HCT116 (cell line): ENCODE data around the gene RASSF7. TPM values are rescaled to one million over a fixed set of nuclear protein-coding genes. Genes with fewer than 3 reads are reported as not detected.

Experiments used
- ATAC-seq: fragments of 200-7000 bp; cut with Tn5 transposase; 2 replicates; pipeline ENCODE4 v1.9.1; 2020; ENCODE audit warnings: mild to moderate bottlenecking, moderate library complexity
- BruUV-seq: library from RNA; stranded (reverse); fragments of 400-500 nt; replicated peaks from 2 replicates; lab custom pipeline; 2021; lab: Mats Ljungman, UMichigan
- CTCF ChIA-PET: fragments of 300-600 bp; sonication (Branson Sonifier 250); formaldehyde crosslinking; loops from one replicate; lab custom pipeline; 2021; ENCODE audit warnings: antibody characterized with exemption; lab: Charles Lee
- POLR2A ChIA-PET: fragments of 300-600, 350-600 bp; sonication (Branson Sonifier 250); formaldehyde crosslinking; loops from one replicate; lab custom pipeline; 2021; ENCODE audit warnings: antibody characterized with exemption; lab: Charles Lee
- RAD21 ChIA-PET, 2 experiments: fragments of 300-600 bp; sonication (Branson Sonifier 250); formaldehyde crosslinking; loops; one replicate each; lab custom pipeline; 2023; ENCODE audit warnings: low total read pairs in 2 of 2; ENCODE audit not compliant: uncharacterized antibody in 2 of 2, unreplicated experiment in 2 of 2, low non-redundant PET in 1 of 2; lab: Charles Lee
- DNase-seq: peaks from one replicate; pipeline ENCODE4 v3.0.0-alpha.2; 2010; ENCODE audit warnings: low read depth, low spot score
- H2AFZ ChIP-seq: fragments of 200-600 bp; shearing (Covaris generic), sonication (generic); 2 replicates; pipeline ENCODE4 v1.6.1; 2017; ENCODE audit warnings: low read depth, mixed run types, mixed read lengths, antibody characterized with exemption, low read length; ENCODE audit not compliant: poor library complexity, severe bottlenecking
- H3K27ac ChIP-seq: 2 replicates; pipeline ENCODE4 v1.5.1; 2012; ENCODE audit warnings: low read depth, low read length
- H3K27me3 ChIP-seq: fragments of 200-600 bp; sonication (generic); 2 replicates; pipeline ENCODE4 v1.6.1; 2016; ENCODE audit warnings: mixed run types, low read length, mixed read lengths; ENCODE audit not compliant: insufficient read depth
- H3K36me3 ChIP-seq, 2 experiments: fragments of 200-500 bp in 1 of 2; fragments of 200-600 bp in 1 of 2; sonication (Bioruptor generic) in 1 of 2; sonication (generic) in 1 of 2; 2 replicates each; pipeline versions ENCODE4 v1.5.1 to v1.6.1; 2014 to 2016; ENCODE audit warnings: low read length in 2 of 2, inconsistent platforms in 1 of 2, mixed read lengths in 1 of 2, mixed run types in 1 of 2; ENCODE audit not compliant: insufficient read depth in 2 of 2, control insufficient read depth in 1 of 2
- H3K4me1 ChIP-seq, 2 experiments: fragments of 200-600 bp in 1 of 2; sonication (generic) in 1 of 2; 2 replicates each; pipeline versions ENCODE4 v1.5.1 to v1.6.1; 2012 to 2017; ENCODE audit warnings: low read length in 2 of 2, inconsistent platforms in 1 of 2, mild to moderate bottlenecking in 1 of 2, mixed read lengths in 1 of 2, mixed run types in 1 of 2, moderate library complexity in 1 of 2; ENCODE audit not compliant: insufficient read depth in 2 of 2, control insufficient read depth in 1 of 2
- H3K4me2 ChIP-seq: fragments of 200-600 bp; sonication (generic); 2 replicates; pipeline ENCODE4 v1.6.1; 2017; ENCODE audit warnings: mixed run types, low read length, mixed read lengths
- H3K4me3 ChIP-seq, 2 experiments: fragments of 200-600 bp in 1 of 2; sonication (generic) in 1 of 2; replicated peaks in 1 of 2; 2 replicates each; pipeline ENCODE4 v1.5.1; 2011 to 2016; ENCODE audit warnings: low read length in 2 of 2, control low read depth in 1 of 2, low read depth in 1 of 2, mild to moderate bottlenecking in 1 of 2, mixed read lengths in 1 of 2, mixed run types in 1 of 2
- H3K79me2 ChIP-seq: fragments of 200-600 bp; sonication (generic); 2 replicates; pipeline ENCODE4 v1.6.1; 2017; ENCODE audit warnings: mild to moderate bottlenecking, mixed run types, low read length, moderate library complexity, mixed read lengths; ENCODE audit not compliant: insufficient read depth
- H3K9ac ChIP-seq: fragments of 200-600 bp; sonication (generic); 2 replicates; pipeline ENCODE4 v1.6.1; 2016; ENCODE audit warnings: low read length, mixed read lengths
- H3K9me2 ChIP-seq: fragments of 200-600 bp; sonication (generic), shearing (Covaris generic); 2 replicates; pipeline ENCODE4 v1.6.1; 2017; ENCODE audit warnings: mixed run types, mild to moderate bottlenecking, moderate library complexity; ENCODE audit not compliant: insufficient read depth
- H3K9me3 ChIP-seq, 2 experiments: fragments of 200-500 bp in 1 of 2; fragments of 200-600 bp in 1 of 2; sonication (Bioruptor generic) in 1 of 2; sonication (generic) in 1 of 2; 2 replicates each; pipeline ENCODE4 v1.6.1; 2014 to 2017; ENCODE audit warnings: low read length in 2 of 2, mixed read lengths in 2 of 2, inconsistent platforms in 1 of 2, low read depth in 1 of 2, mild to moderate bottlenecking in 1 of 2, mixed run types in 1 of 2, moderate library complexity in 1 of 2; ENCODE audit not compliant: control insufficient read depth in 1 of 2, insufficient read depth in 1 of 2
- H4K20me1 ChIP-seq: fragments of 200-600 bp; sonication (generic), shearing (Covaris generic); 2 replicates; pipeline ENCODE4 v1.6.1; 2017; ENCODE audit warnings: mixed run types, mild to moderate bottlenecking, moderate library complexity; ENCODE audit not compliant: insufficient read depth
- CBX3 ChIP-seq: IDR thresholded peaks from 2 replicates; pipeline ENCODE4 v1.6.1; 2012; ENCODE audit warnings: low read depth
- EZH2 ChIP-seq: fragments of 200-600 bp; sonication (generic); IDR thresholded peaks from 2 replicates; pipeline ENCODE4 v1.6.1; 2017; ENCODE audit warnings: antibody characterized with exemption, mixed run types
- EZH2phosphoT487 ChIP-seq: fragments of 200-600 bp; IDR thresholded peaks from 2 replicates; pipeline ENCODE4 v1.6.1; 2018; ENCODE audit warnings: antibody characterized with exemption, borderline replicate concordance
- FOSL1 ChIP-seq: IDR thresholded peaks from 2 replicates; pipeline ENCODE4 v1.6.1; 2012; ENCODE audit warnings: low read depth
- JUND ChIP-seq: IDR thresholded peaks from 2 replicates; pipeline ENCODE4 v1.6.1; 2012
- POLR2A ChIP-seq: IDR thresholded peaks from 2 replicates; pipeline ENCODE4 v1.7.0; 2011; ENCODE audit warnings: borderline replicate concordance; ENCODE audit not compliant: insufficient read depth, insufficient read length; ENCODE audit errors: extremely low read depth
- RAD21 ChIP-seq: IDR thresholded peaks from 2 replicates; pipeline ENCODE4 v1.6.1; 2012; ENCODE audit warnings: low read depth, mild to moderate bottlenecking
- SIN3A ChIP-seq: IDR thresholded peaks from 2 replicates; pipeline ENCODE4 v1.6.1; 2012; ENCODE audit warnings: low read depth
- SP1 ChIP-seq: IDR thresholded peaks from 2 replicates; pipeline ENCODE4 v1.6.1; 2012; ENCODE audit warnings: low read depth
- ZFX ChIP-seq: fragments of 450-650 bp; IDR thresholded peaks from 2 replicates; pipeline ENCODE4 v1.6.1; 2017
- intact Hi-C: fragments of 100-400 bp; cut with micrococcal nuclease; formaldehyde crosslinking; loops from 2 replicates; pipeline ENCODE4 v1.10.0; 2022
- total RNA-seq: library from RNA; stranded (reverse); gene quantifications from one replicate; pipeline ENCODE4 v1.2.1, GENCODE V29; 2021; ENCODE audit not compliant: unreplicated experiment
- TF ChIP-seq, protein P1 (sequence below): IDR thresholded peaks from 2 replicates; pipeline ENCODE4 v1.6.1; 2012
- TF ChIP-seq, protein P2 (sequence below), 3 experiments: fragments of 200-600 bp in 1 of 3; sonication (generic) in 1 of 3; IDR thresholded peaks in 2 of 3; conservative IDR thresholded peaks in 1 of 3; 2 replicates each; pipeline ENCODE4 v1.5.1; 2012 to 2017; ENCODE audit warnings: low read depth in 2 of 3, low read length in 2 of 3, antibody characterized with exemption in 1 of 3, borderline replicate concordance in 1 of 3, control low read depth in 1 of 3, mild to moderate bottlenecking in 1 of 3, mixed read lengths in 1 of 3, mixed run types in 1 of 3, moderate library complexity in 1 of 3; ENCODE audit not compliant: insufficient read depth in 1 of 3

RASSF7 gene
- total RNA-seq, 1 experiment from 2014 or later: 35.9 TPM

DNA sequence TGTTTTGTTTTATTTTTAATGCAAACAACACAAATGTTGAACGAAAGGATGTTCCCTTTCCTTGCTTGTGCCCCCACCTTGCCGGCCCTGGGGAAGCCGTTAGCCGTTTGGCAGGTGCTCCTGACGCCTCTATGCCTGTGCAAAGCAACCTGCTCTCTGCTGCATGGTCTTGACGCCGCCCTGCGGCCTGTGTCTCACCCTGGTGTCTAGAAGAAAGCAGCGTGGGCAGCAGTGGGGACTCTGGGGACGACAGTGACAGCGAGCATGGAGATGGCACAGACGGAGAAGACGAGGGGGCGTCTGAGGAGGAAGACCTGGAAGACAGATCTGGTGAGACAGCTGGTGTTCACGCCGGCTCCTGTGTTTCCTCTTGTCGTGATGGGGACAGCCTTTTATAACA lies 21.0 kb downstream of the RASSF7 start (continued):
- TF ChIP-seq, protein P1, sequence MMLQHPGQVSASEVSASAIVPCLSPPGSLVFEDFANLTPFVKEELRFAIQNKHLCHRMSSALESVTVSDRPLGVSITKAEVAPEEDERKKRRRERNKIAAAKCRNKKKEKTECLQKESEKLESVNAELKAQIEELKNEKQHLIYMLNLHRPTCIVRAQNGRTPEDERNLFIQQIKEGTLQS: no peak
- TF ChIP-seq RAD21 (no peak), SP1 (no peak), SIN3A (no peak), ZFX (no peak), FOSL1 (no peak), JUND (no peak), CBX3 (no peak), POLR2A (no peak), EZH2phosphoT487 (no peak)
- TF ChIP-seq, all 23 proteins: peak for 0

DNA sequence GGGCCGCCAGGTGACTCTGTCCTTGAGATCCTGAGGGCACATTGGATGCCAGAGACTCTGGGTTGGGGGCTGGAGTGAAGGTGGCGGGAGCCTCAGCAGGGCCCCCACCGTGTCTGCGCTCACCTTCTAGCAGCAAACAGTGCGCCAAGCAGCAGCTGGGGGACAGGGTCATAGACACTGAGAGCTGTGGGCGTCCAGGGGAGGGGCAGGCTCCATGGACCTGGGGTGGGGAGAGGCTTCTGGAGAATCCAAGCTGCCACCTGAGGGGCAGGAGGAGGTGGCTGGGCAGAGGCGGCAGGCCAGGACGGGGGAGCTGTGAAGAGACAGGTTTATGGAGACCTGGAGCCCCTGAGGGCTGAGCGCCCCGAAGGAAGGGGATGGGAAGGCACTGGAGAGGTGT lies 23.5 kb downstream of the RASSF7 start:
- H3K9me3 ChIP-seq: no peaks in the 10 kb centered on the region
- TF ChIP-seq EZH2phosphoT487: no peak
- TF ChIP-seq FOSL1: no peak
- no peak for TF ChIP-seq EZH2
- TF ChIP-seq JUND: no peak
- no peak for TF ChIP-seq CBX3
- TF ChIP-seq POLR2A: no peak
- no peak for TF ChIP-seq RAD21
- TF ChIP-seq, protein P2, sequence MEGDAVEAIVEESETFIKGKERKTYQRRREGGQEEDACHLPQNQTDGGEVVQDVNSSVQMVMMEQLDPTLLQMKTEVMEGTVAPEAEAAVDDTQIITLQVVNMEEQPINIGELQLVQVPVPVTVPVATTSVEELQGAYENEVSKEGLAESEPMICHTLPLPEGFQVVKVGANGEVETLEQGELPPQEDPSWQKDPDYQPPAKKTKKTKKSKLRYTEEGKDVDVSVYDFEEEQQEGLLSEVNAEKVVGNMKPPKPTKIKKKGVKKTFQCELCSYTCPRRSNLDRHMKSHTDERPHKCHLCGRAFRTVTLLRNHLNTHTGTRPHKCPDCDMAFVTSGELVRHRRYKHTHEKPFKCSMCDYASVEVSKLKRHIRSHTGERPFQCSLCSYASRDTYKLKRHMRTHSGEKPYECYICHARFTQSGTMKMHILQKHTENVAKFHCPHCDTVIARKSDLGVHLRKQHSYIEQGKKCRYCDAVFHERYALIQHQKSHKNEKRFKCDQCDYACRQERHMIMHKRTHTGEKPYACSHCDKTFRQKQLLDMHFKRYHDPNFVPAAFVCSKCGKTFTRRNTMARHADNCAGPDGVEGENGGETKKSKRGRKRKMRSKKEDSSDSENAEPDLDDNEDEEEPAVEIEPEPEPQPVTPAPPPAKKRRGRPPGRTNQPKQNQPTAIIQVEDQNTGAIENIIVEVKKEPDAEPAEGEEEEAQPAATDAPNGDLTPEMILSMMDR (IDR thresholded peaks at IDR 0.05 in 2 of 3, conservative IDR thresholded peaks at IDR 0.05 in 1 of 3; ENCODE audit: borderline replicate concordance in 1 of 3, insufficient read depth in 1 of 3, low read depth in 2 of 3, low read length in 2 of 3): no peak
- H3K36me3 ChIP-seq: peaks cover 35 to 46% of the 10 kb centered on the region in 2 experiments
- ChIA-PET RAD21 (no interaction called here), CTCF (no interaction called here), POLR2A (no interaction called here)
- peaks cover 93% of the 10 kb centered on the region for H3K79me2 ChIP-seq
- H3K9me2 ChIP-seq: no peaks in the 10 kb centered on the region
- H4K20me1 ChIP-seq: no peaks in the 10 kb centered on the region; the same call in 1 of the 2 replicates
- H3K4me2 ChIP-seq: no peak overlapping the region
- H3K9ac ChIP-seq: no peak overlapping the region
- DNase-seq: no peak
- no peaks in the 10 kb centered on the region for H3K4me1 ChIP-seq
- H3K27me3 ChIP-seq: no peaks in the 10 kb centered on the region
- no peak overlapping the region for H3K4me3 ChIP-seq
- no peak overlapping the region for H2AFZ ChIP-seq
- ATAC-seq: peak; percentile 21; the same call in 1 of the 2 replicates
- no TSS peak for BruUV-seq
- H3K27ac ChIP-seq: no peak overlapping the region
- intact Hi-C loops: no loop called here
